SKM-1 treated with dmso at 0.1 percent for 144 hours (cell line): ENCODE data around the gene SYS1.

Source experiments
- DNase-seq: peaks from one replicate; lab custom pipeline; 2025; ENCODE audit not compliant: unreplicated experiment; lab: John Stamatoyannopoulos, UW

SYS1 gene

DNA sequence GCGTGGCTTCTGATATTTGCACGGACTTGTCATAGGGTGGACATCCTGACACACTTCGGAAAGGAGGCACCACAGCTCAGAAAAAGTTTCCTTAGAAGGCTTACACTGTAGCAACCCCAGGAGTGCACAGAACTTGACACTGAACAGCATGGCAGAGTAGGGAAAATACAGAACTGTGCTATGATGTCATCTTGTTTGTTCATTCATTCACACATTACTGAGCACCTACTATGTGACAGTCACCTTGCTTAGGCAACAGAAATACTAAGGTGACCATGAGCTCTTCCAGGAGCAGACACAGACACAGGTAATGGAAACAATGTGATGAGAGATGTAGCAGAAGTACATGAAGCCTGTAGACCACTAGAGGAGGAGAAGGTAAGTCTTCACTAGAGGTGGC, 50.5 kb downstream of the SYS1 start:
- DNase-seq, result no peak

DNA sequence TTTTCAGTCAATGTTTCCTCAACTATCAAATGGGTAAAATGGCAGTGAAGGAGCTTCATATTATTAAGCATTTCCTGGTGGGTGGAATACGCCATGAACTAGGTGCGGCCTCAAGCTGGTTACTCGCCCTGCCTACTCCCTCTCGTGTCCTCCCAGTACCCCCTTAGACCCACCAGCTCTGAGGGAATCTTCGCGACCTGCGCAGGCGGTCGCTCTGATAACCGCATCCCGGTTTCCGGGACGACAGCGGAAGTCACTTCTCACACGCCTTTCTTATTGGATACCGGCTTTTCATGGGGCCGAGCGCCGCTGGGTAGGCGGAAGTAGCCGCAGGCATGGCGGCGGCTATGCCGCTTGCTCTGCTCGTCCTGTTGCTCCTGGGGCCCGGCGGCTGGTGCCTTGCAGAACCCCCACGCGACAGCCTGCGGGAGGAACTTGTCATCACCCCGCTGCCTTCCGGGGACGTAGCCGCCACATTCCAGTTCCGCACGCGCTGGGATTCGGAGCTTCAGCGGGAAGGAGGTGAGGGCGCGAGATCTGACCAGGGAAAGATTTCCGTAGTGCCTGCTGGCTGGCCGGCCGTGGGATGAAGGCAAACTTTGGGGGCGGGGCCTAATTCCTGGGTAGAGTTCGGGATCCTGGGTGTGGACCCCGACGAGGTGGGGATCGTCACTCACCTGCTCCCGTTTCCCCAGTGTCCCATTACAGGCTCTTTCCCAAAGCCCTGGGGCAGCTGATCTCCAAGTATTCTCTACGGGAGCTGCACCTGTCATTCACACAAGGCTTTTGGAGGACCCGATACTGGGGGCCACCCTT, 53.1 kb downstream of the SYS1 start, which contains the start of gene PIGT:
Gene PIGT, plus strand, starts transcription at position 320 of the 816 bp plus-strand sequence. Its CDS starts 16 bp downstream, at position 336.
- DNase-seq, result peak; percentile 73

DNA sequence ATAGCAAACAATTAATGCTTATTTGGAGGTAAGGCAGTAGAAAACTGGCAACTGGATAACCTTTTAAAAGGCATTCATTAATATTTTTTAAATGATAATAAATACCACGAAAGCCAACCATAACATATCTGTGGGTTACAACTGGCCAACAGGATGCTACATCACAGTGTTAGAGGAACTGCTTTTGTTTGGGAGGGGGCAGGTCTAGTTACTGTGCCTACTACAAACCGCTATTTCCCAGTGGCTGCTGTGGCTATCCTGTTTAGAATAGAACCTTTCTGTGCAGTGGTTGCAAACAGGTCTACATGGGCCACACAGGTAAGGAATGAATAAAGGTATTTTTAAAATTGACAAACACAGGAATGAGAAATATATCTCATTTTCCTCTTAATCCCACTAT, 54.0 kb downstream of the SYS1 start:
- DNase-seq, result no peak
